Skeletal muscle tissue (tissue), 4 donors: ENCODE data around the gene INTS1. TPM values are rescaled to one million over a fixed set of nuclear protein-coding genes. Genes with fewer than 3 reads are reported as not detected.

ENCODE experiments used
- H3K27ac ChIP-seq: one replicate; pipeline ENCODE4 v1.7.0; 2013; ENCODE audit warnings: mild to moderate bottlenecking, low read depth, low read length, inconsistent platforms
- H3K27me3 ChIP-seq, 3 donors: one replicate each; pipeline ENCODE4 v1.7.0; 2013; ENCODE audit warnings: low read length in 3 of 3; ENCODE audit not compliant: control insufficient read depth in 3 of 3, insufficient read depth in 3 of 3
- H3K36me3 ChIP-seq, 3 donors: one replicate each; pipeline ENCODE4 v1.7.0; 2013; ENCODE audit warnings: low read length in 3 of 3; ENCODE audit not compliant: control insufficient read depth in 3 of 3, insufficient read depth in 3 of 3
- H3K4me1 ChIP-seq, 3 donors: one replicate each; pipeline ENCODE4 v1.7.0; 2013; ENCODE audit warnings: low read length in 3 of 3, mild to moderate bottlenecking in 3 of 3; ENCODE audit not compliant: control insufficient read depth in 3 of 3, insufficient read depth in 3 of 3
- H3K4me3 ChIP-seq, 3 donors: one replicate each; pipeline ENCODE4 v1.7.0; 2013; ENCODE audit warnings: low read length in 3 of 3
- H3K9ac ChIP-seq, 3 donors: one replicate each; pipeline ENCODE4 v1.7.0; 2013; ENCODE audit warnings: low read length in 3 of 3, mild to moderate bottlenecking in 3 of 3, moderate library complexity in 2 of 3, low read depth in 1 of 3
- H3K9me3 ChIP-seq, 3 donors: one replicate each; pipeline ENCODE4 v1.7.0; 2013; ENCODE audit warnings: low read length in 3 of 3; ENCODE audit not compliant: control insufficient read depth in 3 of 3
- total RNA-seq: library from RNA; depleted of rRNA; stranded (reverse); fragments of >200 nt; gene quantifications from one replicate; pipeline ENCODE4 v1.2.3, GENCODE V29; 2014
- donor health status: Osteomylitis.

The INTS1 gene
- total RNA-seq, 1 donor from 2014 or later: 16.7 TPM

GRCh38 chr7:1458683-1459511 is 45.3 kb downstream of the INTS1 start, which contains the start of gene MICALL2:
TSS of gene MICALL2 (minus strand) at chr7:1459470. CDS start at chr7:1459326, 144 bp downstream.
- no peaks in the 10 kb centered on the region for H3K36me3 ChIP-seq
- H3K27me3 ChIP-seq: no peaks in the 10 kb centered on the region
- peak within 1 kb of the TSS; percentile 83 to 92 (median 86) for H3K4me3 ChIP-seq
- peak within 1 kb of the TSS; percentile 83 for H3K27ac ChIP-seq
- no peaks in the 10 kb centered on the region for H3K9me3 ChIP-seq
- H3K4me1 ChIP-seq: peaks cover 38 to 60% (median 38%) of the 10 kb centered on the region in 3 donors
- H3K9ac ChIP-seq: peak within 1 kb of the TSS; percentile 80 to 91 (median 82)

GRCh38 chr7:1457949-1458682 is 46.1 kb downstream of the INTS1 start:
- Histone ChIP-seq H3K27ac (peak overlapping the region; percentile 54), H3K9me3 (no peaks in the 10 kb centered on the region), H3K9ac (peak overlapping the region; percentile 43 to 82 (median 74)), H3K36me3 (no peaks in the 10 kb centered on the region), H3K4me1 (peaks cover 36 to 53% (median 38%) of the 10 kb centered on the region in 3 donors), H3K4me3 (peak overlapping the region; percentile 82 to 92 (median 86)), H3K27me3 (no peaks in the 10 kb centered on the region)

GRCh38 chr7:1457059-1457948 is 46.9 kb downstream of the INTS1 start:
- peaks cover 35 to 48% (median 36%) of the 10 kb centered on the region in 3 donors for H3K4me1 ChIP-seq
- peak overlapping the region in 1 of 3 donors; percentile 82 for H3K9ac ChIP-seq
- no peaks in the 10 kb centered on the region for H3K27me3 ChIP-seq
- H3K4me3 ChIP-seq: peak overlapping the region in 1 of 3 donors; percentile 86
- no peak overlapping the region for H3K27ac ChIP-seq
- no peaks in the 10 kb centered on the region for H3K9me3 ChIP-seq
- H3K36me3 ChIP-seq: no peaks in the 10 kb centered on the region

GRCh38 chr7:1455955-1456354 is 48.2 kb downstream of the INTS1 start:
- Histone ChIP-seq H3K9ac (no peak overlapping the region), H3K4me3 (no peak overlapping the region), H3K4me1 (peaks cover 28 to 37% (median 29%) of the 10 kb centered on the region in 3 donors), H3K36me3 (no peaks in the 10 kb centered on the region), H3K9me3 (no peaks in the 10 kb centered on the region), H3K27me3 (no peaks in the 10 kb centered on the region), H3K27ac (no peak overlapping the region)

GRCh38 chr7:1455241-1455939 is 48.8 kb downstream of the INTS1 start:
- H3K27ac ChIP-seq: no peak overlapping the region
- no peaks in the 10 kb centered on the region for H3K9me3 ChIP-seq
- H3K27me3 ChIP-seq: no peaks in the 10 kb centered on the region
- H3K4me1 ChIP-seq: peaks cover 24 to 33% (median 24%) of the 10 kb centered on the region in 3 donors
- H3K9ac ChIP-seq: no peak overlapping the region
- H3K4me3 ChIP-seq: no peak overlapping the region
- H3K36me3 ChIP-seq: peaks cover 0 to 2% (median 0%) of the 10 kb centered on the region in 3 donors

GRCh38 chr7:1454542-1454941 is 49.6 kb downstream of the INTS1 start:
- no peaks in the 10 kb centered on the region for H3K27me3 ChIP-seq
- H3K9me3 ChIP-seq: no peaks in the 10 kb centered on the region
- H3K27ac ChIP-seq: no peak overlapping the region
- H3K4me3 ChIP-seq: no peak overlapping the region
- peaks cover 18 to 26% (median 19%) of the 10 kb centered on the region in 3 donors for H3K4me1 ChIP-seq
- H3K9ac ChIP-seq: no peak overlapping the region
- peaks cover 0 to 2% (median 0%) of the 10 kb centered on the region in 3 donors for H3K36me3 ChIP-seq

GRCh38 chr7:1452205-1452604 is 52.0 kb downstream of the INTS1 start:
- H3K9me3 ChIP-seq: no peaks in the 10 kb centered on the region
- H3K27ac ChIP-seq: no peak overlapping the region
- no peak overlapping the region for H3K4me3 ChIP-seq
- H3K9ac ChIP-seq: no peak overlapping the region
- no peaks in the 10 kb centered on the region for H3K27me3 ChIP-seq
- peaks cover 3 to 7% (median 3%) of the 10 kb centered on the region in 3 donors for H3K4me1 ChIP-seq
- peaks cover 0 to 2% (median 0%) of the 10 kb centered on the region in 3 donors for H3K36me3 ChIP-seq

- Histone ChIP-seq H3K4me1 (peaks cover 3 to 5% (median 3%) of the 10 kb centered on the region in 3 donors), H3K36me3 (peaks cover 0 to 2% (median 0%) of the 10 kb centered on the region in 3 donors), H3K27me3 (no peaks in the 10 kb centered on the region), H3K9ac (no peak overlapping the region), H3K9me3 (no peaks in the 10 kb centered on the region), H3K27ac (no peak overlapping the region), H3K4me3 (no peak overlapping the region)
These were observed 53.2 kb downstream of the INTS1 start for GRCh38 chr7:1450987-1451386.

- Histone ChIP-seq H3K9me3 (no peaks in the 10 kb centered on the region), H3K36me3 (peaks cover 0 to 2% (median 0%) of the 10 kb centered on the region in 3 donors), H3K27ac (no peak overlapping the region), H3K27me3 (no peaks in the 10 kb centered on the region), H3K4me1 (no peaks in the 10 kb centered on the region), H3K9ac (no peak overlapping the region), H3K4me3 (no peak overlapping the region)
These were observed 53.8 kb downstream of the INTS1 start for GRCh38 chr7:1450431-1450830.
